Measurements from ENCODE around the gene MFSD1. TPM values are rescaled to one million over a fixed set of nuclear protein-coding genes. Genes with fewer than 3 reads are reported as not detected.

Gene MFSD1
- total and polyA plus RNA-seq, 9 donors, result 24.0 to 38.0 (median 26.8) TPM

GRCh38 chr3:158849757-158850156 lies 47.9 kb downstream of the MFSD1 start:
- no peak overlapping the region for H3K27ac ChIP-seq (ENCODE audit: low read length)
- H3K36me3 ChIP-seq (ENCODE audit: control insufficient read depth, insufficient read depth, low read length), result no peaks in the 10 kb centered on the region
- peaks cover 1% of the 10 kb centered on the region for H3K9me3 ChIP-seq (replicated peaks; ENCODE audit: control insufficient read depth, low read depth, low read length)
- no peak for DNase-seq
- no peak overlapping the region for H3K4me3 ChIP-seq (ENCODE audit: low read length)
- WGBS (ENCODE audit: insufficient coverage), result no CpG with 5 or more reads among the region's 3 CpGs
- H3K4me1 ChIP-seq (ENCODE audit: control insufficient read depth, insufficient read depth, low read length), result no peaks in the 10 kb centered on the region
- H3K27me3 ChIP-seq (ENCODE audit: control insufficient read depth, insufficient read depth, low read length), result no peaks in the 10 kb centered on the region

- no peak overlapping the region for H3K27ac ChIP-seq (ENCODE audit: low read length)
- no peaks in the 10 kb centered on the region for H3K36me3 ChIP-seq (ENCODE audit: control insufficient read depth, insufficient read depth, low read length)
- no peaks in the 10 kb centered on the region for H3K27me3 ChIP-seq (ENCODE audit: control insufficient read depth, insufficient read depth, low read length)
- H3K9me3 ChIP-seq (replicated peaks; ENCODE audit: control insufficient read depth, low read depth, low read length), result peaks cover 8% of the 10 kb centered on the region
- 86% methylated on average over 1 of the region's 3 CpGs for WGBS (ENCODE audit: insufficient coverage)
- no peaks in the 10 kb centered on the region for H3K4me1 ChIP-seq (ENCODE audit: control insufficient read depth, insufficient read depth, low read length)
- DNase-seq, result no peak
- H3K4me3 ChIP-seq (ENCODE audit: low read length), result no peak overlapping the region
Measured at GRCh38 chr3:158859362-158859761, 57.5 kb downstream of the MFSD1 start.

GRCh38 chr3:158863247-158863646 lies 61.4 kb downstream of the MFSD1 start:
- Histone ChIP-seq H3K27me3 (ENCODE audit: control insufficient read depth, insufficient read depth, low read length) (no peaks in the 10 kb centered on the region), H3K36me3 (ENCODE audit: control insufficient read depth, insufficient read depth, low read length) (no peaks in the 10 kb centered on the region), H3K4me3 (ENCODE audit: low read length) (no peak overlapping the region), H3K9me3 (replicated peaks; ENCODE audit: control insufficient read depth, low read depth, low read length) (peaks cover 2% of the 10 kb centered on the region), H3K4me1 (ENCODE audit: control insufficient read depth, insufficient read depth, low read length) (no peaks in the 10 kb centered on the region), H3K27ac (ENCODE audit: low read length) (no peak overlapping the region)
- DNase-seq, result no peak
- WGBS (ENCODE audit: insufficient coverage), result 44% methylated on average over 1 of the region's 2 CpGs

- WGBS (ENCODE audit: insufficient coverage), result 88% methylated on average over 2 of the region's 6 CpGs
- H3K4me1 ChIP-seq (ENCODE audit: control insufficient read depth, insufficient read depth, low read length), result no peaks in the 10 kb centered on the region
- H3K27me3 ChIP-seq (ENCODE audit: control insufficient read depth, insufficient read depth, low read length), result no peaks in the 10 kb centered on the region
- no peak for DNase-seq
- no peak overlapping the region for H3K27ac ChIP-seq (ENCODE audit: low read length)
- no peaks in the 10 kb centered on the region for H3K36me3 ChIP-seq (ENCODE audit: control insufficient read depth, insufficient read depth, low read length)
- H3K9me3 ChIP-seq (replicated peaks; ENCODE audit: control insufficient read depth, low read depth, low read length), result no peaks in the 10 kb centered on the region
- no peak overlapping the region for H3K4me3 ChIP-seq (ENCODE audit: low read length)
Measured at GRCh38 chr3:158864492-158864891, 62.6 kb downstream of the MFSD1 start.

GRCh38 chr3:158875700-158876099 lies 73.8 kb downstream of the MFSD1 start:
- Histone ChIP-seq H3K36me3 (ENCODE audit: control insufficient read depth, insufficient read depth, low read length) (no peaks in the 10 kb centered on the region), H3K27me3 (ENCODE audit: control insufficient read depth, insufficient read depth, low read length) (no peaks in the 10 kb centered on the region), H3K27ac (ENCODE audit: low read length) (no peak overlapping the region), H3K4me1 (ENCODE audit: control insufficient read depth, insufficient read depth, low read length) (no peaks in the 10 kb centered on the region), H3K4me3 (ENCODE audit: low read length) (no peak overlapping the region), H3K9me3 (replicated peaks; ENCODE audit: control insufficient read depth, low read depth, low read length) (no peaks in the 10 kb centered on the region)
- DNase-seq, result no peak

Other genes with a start within 250 kb of the MFSD1 start
- gene MLF1, start 230.9 kb upstream of the MFSD1 start, total RNA-seq, result 113 TPM
- 10 to 100 TPM; 47.8 to 86.8 (median 69.7) TPM for gene MLF1, start 230.9 kb upstream of the MFSD1 start, polyA plus RNA-seq (ENCODE audit: insufficient read depth in 1 of 8, insufficient read length in 8 of 8, low replicate concordance in 1 of 8)
- gene GFM1, start 157.5 kb upstream of the MFSD1 start, total RNA-seq, result 45.9 TPM
- gene GFM1, start 157.5 kb upstream of the MFSD1 start, polyA plus RNA-seq (ENCODE audit: insufficient read depth in 1 of 8, insufficient read length in 8 of 8, low replicate concordance in 1 of 8), result 10 to 100 TPM; 26.9 to 37.6 (median 32.1) TPM
- gene LXN, start 129.4 kb upstream of the MFSD1 start, total RNA-seq, result 33.4 TPM
- 10 to 100 TPM; 16.4 to 30.8 (median 22.8) TPM for gene LXN, start 129.4 kb upstream of the MFSD1 start, polyA plus RNA-seq (ENCODE audit: insufficient read depth in 1 of 8, insufficient read length in 8 of 8, low replicate concordance in 1 of 8)
- gene RARRES1, start 69.6 kb upstream of the MFSD1 start, total RNA-seq, result 4.1 TPM
- 1 to 10 TPM; 2.2 to 9.4 (median 3.6) TPM for gene RARRES1, start 69.6 kb upstream of the MFSD1 start, polyA plus RNA-seq (ENCODE audit: insufficient read depth in 1 of 8, insufficient read length in 8 of 8, low replicate concordance in 1 of 8)

Measured in muscle of leg (tissue), 11 donors.